IMR-90 (cell line): ENCODE measurements around the gene ROBO4. TPM values are rescaled to one million over a fixed set of nuclear protein-coding genes. Genes with fewer than 3 reads are reported as not detected.

ENCODE experiments used
- ATAC-seq: fragments of 200-7000 bp; cut with Tn5 transposase; 2 replicates; pipeline ENCODE4 v1.9.1; 2020; ENCODE audit warnings: low read depth, mild to moderate bottlenecking, moderate library complexity
- BruUV-seq: library from RNA; stranded (reverse); fragments of 400-500 nt; replicated peaks from 2 replicates; lab custom pipeline; 2021; lab: Mats Ljungman, UMichigan
- CTCF ChIA-PET: fragments of 300-600 bp; formaldehyde crosslinking; extraction: SDS; loops from one replicate; lab custom pipeline; 2021; ENCODE audit warnings: antibody characterized with exemption; lab: Yijun Ruan, JAX
- POLR2A ChIA-PET: fragments of 300-600 bp; sonication (Branson Sonifier 250); formaldehyde crosslinking; loops from one replicate; lab custom pipeline; 2022; ENCODE audit warnings: antibody characterized with exemption; ENCODE audit not compliant: unreplicated experiment; lab: Charles Lee
- DNase-seq: peaks from one replicate; pipeline ENCODE4 v3.0.0; 2013
- H2AFZ ChIP-seq: replicated peaks from 2 replicates; pipeline ENCODE3; 2013; ENCODE audit warnings: low read length, mild to moderate bottlenecking; ENCODE audit not compliant: poor library complexity
- H2AK5ac ChIP-seq: 2 replicates; pipeline ENCODE4 v1.6.1; 2013; ENCODE audit warnings: low read depth, low read length, inconsistent platforms
- H2AK9ac ChIP-seq: replicated peaks from 2 replicates; pipeline ENCODE3; 2013; ENCODE audit warnings: mild to moderate bottlenecking, low read depth, low read length, moderate library complexity; ENCODE audit not compliant: poor library complexity
- H2BK120ac ChIP-seq: 2 replicates; pipeline ENCODE4 v1.6.1; 2013; ENCODE audit warnings: low read depth, low read length, inconsistent platforms
- H2BK15ac ChIP-seq: 3 replicates; pipeline ENCODE4 v1.6.1; 2013; ENCODE audit warnings: low read depth, low read length, inconsistent platforms
- H2BK20ac ChIP-seq: 2 replicates; pipeline ENCODE4 v1.6.1; 2013; ENCODE audit warnings: low read depth, mild to moderate bottlenecking, inconsistent platforms, low read length, moderate library complexity
- H2BK5ac ChIP-seq: 2 replicates; pipeline ENCODE4 v1.6.1; 2013; ENCODE audit warnings: mild to moderate bottlenecking, low read depth, low read length, inconsistent platforms; ENCODE audit not compliant: poor library complexity, severe bottlenecking
- H3K14ac ChIP-seq: replicated peaks from 2 replicates; pipeline ENCODE4 v1.6.1; 2013; ENCODE audit warnings: low read depth, low read length, inconsistent platforms
- H3K18ac ChIP-seq: 2 replicates; pipeline ENCODE4 v1.6.1; 2013; ENCODE audit warnings: low read depth, low read length, control low read depth
- H3K23ac ChIP-seq: 2 replicates; pipeline ENCODE4 v1.6.1; 2013; ENCODE audit warnings: low read depth, low read length, inconsistent platforms
- H3K27ac ChIP-seq: 2 replicates; pipeline ENCODE4 v1.5.1; 2013; ENCODE audit warnings: mild to moderate bottlenecking, control low read depth, low read length; ENCODE audit not compliant: insufficient read depth
- H3K27me3 ChIP-seq: 2 replicates; pipeline ENCODE4 v1.6.1; 2013; ENCODE audit warnings: low read length; ENCODE audit not compliant: control insufficient read depth, insufficient read depth
- H3K36me3 ChIP-seq: 2 replicates; pipeline ENCODE4 v1.6.1; 2013; ENCODE audit warnings: low read length, mixed read lengths; ENCODE audit not compliant: control insufficient read depth, insufficient read depth
- H3K4ac ChIP-seq: 2 replicates; pipeline ENCODE4 v1.6.1; 2013; ENCODE audit warnings: low read depth, low read length, inconsistent platforms
- H3K4me1 ChIP-seq: 2 replicates; pipeline ENCODE4 v1.6.1; 2013; ENCODE audit warnings: low read length, mixed read lengths; ENCODE audit not compliant: control insufficient read depth, insufficient read depth
- H3K4me2 ChIP-seq: 2 replicates; pipeline ENCODE4 v1.6.1; 2013; ENCODE audit warnings: low read depth, mild to moderate bottlenecking, control low read depth, low read length, moderate library complexity
- H3K4me3 ChIP-seq: 2 replicates; pipeline ENCODE4 v1.5.1; 2013; ENCODE audit warnings: low read depth, mild to moderate bottlenecking, control low read depth, low read length, moderate library complexity; ENCODE audit not compliant: insufficient read depth
- H3K56ac ChIP-seq: 2 replicates; pipeline ENCODE4 v1.6.1; 2013; ENCODE audit warnings: low read length, inconsistent platforms; ENCODE audit not compliant: insufficient read depth; ENCODE audit errors: extremely low read depth
- H3K79me1 ChIP-seq, 2 experiments: 2 replicates each; pipeline ENCODE4 v1.6.1; 2013; ENCODE audit warnings: low read length in 2 of 2, inconsistent platforms in 1 of 2, low read depth in 1 of 2
- H3K9ac ChIP-seq: 2 replicates; pipeline ENCODE4 v1.6.1; 2013; ENCODE audit warnings: low read depth, low read length, control low read depth
- H3K9me1 ChIP-seq: 2 replicates; pipeline ENCODE4 v1.6.1; 2013; ENCODE audit warnings: low read length, inconsistent platforms; ENCODE audit not compliant: insufficient read depth
- H3K9me3 ChIP-seq: 2 replicates; pipeline ENCODE4 v1.6.1; 2013; ENCODE audit warnings: low read length; ENCODE audit not compliant: control insufficient read depth, insufficient read depth
- H4K20me1 ChIP-seq: 2 replicates; pipeline ENCODE4 v1.6.1; 2013; ENCODE audit warnings: low read length, inconsistent platforms; ENCODE audit not compliant: insufficient read depth
- H4K5ac ChIP-seq: 2 replicates; pipeline ENCODE4 v1.6.1; 2013; ENCODE audit warnings: mild to moderate bottlenecking, low read depth, low read length, control low read depth
- H4K8ac ChIP-seq, 2 experiments: 2 replicates each; pipeline ENCODE4 v1.6.1; 2013; ENCODE audit warnings: low read depth in 2 of 2, low read length in 2 of 2, control low read depth in 1 of 2, inconsistent platforms in 1 of 2
- H4K91ac ChIP-seq: 2 replicates; pipeline ENCODE4 v1.6.1; 2013; ENCODE audit warnings: low read depth, low read length, inconsistent platforms; ENCODE audit not compliant: insufficient read depth
- BHLHE40 ChIP-seq: fragments of 150-350 bp; IDR thresholded peaks from 2 replicates; pipeline ENCODE4 v1.6.1; 2016; ENCODE audit warnings: mild to moderate bottlenecking, low read depth, low read length
- CHD1 ChIP-seq: IDR thresholded peaks from 2 replicates; pipeline ENCODE4 v1.6.1; 2012; ENCODE audit warnings: low read depth, low read length, improper control_type of control experiment
- MAFK ChIP-seq: IDR thresholded peaks from 2 replicates; pipeline ENCODE4 v1.6.1; 2012; ENCODE audit warnings: low read depth, low read length, improper control_type of control experiment
- MAZ ChIP-seq: IDR thresholded peaks from 2 replicates; pipeline ENCODE4 v1.6.1; 2012; ENCODE audit warnings: low read depth, mild to moderate bottlenecking, low read length, improper control_type of control experiment, moderate library complexity, borderline replicate concordance
- NFE2L2 ChIP-seq: fragments of 150-350 bp; IDR thresholded peaks from 2 replicates; pipeline ENCODE4 v1.6.1; 2016; ENCODE audit warnings: low read depth, mild to moderate bottlenecking, low read length
- RAD21 ChIP-seq: IDR thresholded peaks from 2 replicates; pipeline ENCODE4 v1.6.1; 2012; ENCODE audit warnings: low read length, improper control_type of control experiment
- RCOR1 ChIP-seq: IDR thresholded peaks from 2 replicates; pipeline ENCODE4 v1.6.1; 2012; ENCODE audit warnings: mild to moderate bottlenecking, low read length, improper control_type of control experiment; ENCODE audit not compliant: insufficient replicate concordance
- RFX5 ChIP-seq: IDR thresholded peaks from 2 replicates; pipeline ENCODE4 v1.8.0; 2012; ENCODE audit warnings: low read depth, mild to moderate bottlenecking, low read length, moderate library complexity
- USF2 ChIP-seq: fragments of 150-350 bp; IDR thresholded peaks from 2 replicates; pipeline ENCODE4 v1.6.1; 2017; ENCODE audit warnings: mild to moderate bottlenecking, antibody characterized with exemption, low read length, low read depth
- WGBS, 2 experiments: methylation state at CpG; one replicate each; pipeline versions ENCODE4 v1.1.5 to v1.1.7; 2013; ENCODE audit warnings: missing lambda C conversion rate in 2 of 2; ENCODE audit not compliant: insufficient read length in 1 of 2; ENCODE audit errors: extremely low coverage in 2 of 2; 5-methylcytosine and 5-hydroxymethylcytosine counted together
- dilution Hi-C: fragments of 300-500 bp; cut with HindIII; formaldehyde crosslinking; loops from one replicate; pipeline ENCODE4 v1.14.3; 2018; ENCODE audit warnings: low sequenced_read_pairs; ENCODE audit not compliant: unreplicated experiment
- in situ Hi-C: fragments of 300-500 bp; cut with MboI; formaldehyde crosslinking; loops from 3 replicates; pipeline ENCODE4 v1.14.3; 2019; ENCODE audit warnings: low sequenced_read_pairs, inconsistent platforms, mixed read lengths
- intact Hi-C: fragments of 100-400 bp; cut with micrococcal nuclease; formaldehyde crosslinking; loops from 2 replicates; pipeline ENCODE4 v1.10.0; 2022
- polyA plus RNA-seq, 3 experiments: library from polyadenylated mRNA; depleted of rRNA; stranded (reverse); fragments of >200 nt; gene quantifications; 2 replicates each; pipeline ENCODE4 v1.2.3, GENCODE V29; 2012; ENCODE audit warnings: low replicate concordance in 1 of 3
- total RNA-seq: library from RNA; depleted of rRNA; stranded (reverse); fragments of >200 nt; gene quantifications from 2 replicates; pipeline ENCODE4 v1.2.3, GENCODE V29; 2012

The ROBO4 gene
- total and polyA plus RNA-seq, 2 of the 4 experiments (the other 2 are of a cell fraction): 0.72 to 0.82 TPM

- TF ChIP-seq BHLHE40: no peak
Observed at GRCh38 chr11:124889191-124890091, 8.2 kb downstream of the ROBO4 start (continued).

- Histone ChIP-seq H3K4ac (no peak overlapping the region), H2AK9ac (no peak overlapping the region)
- POLR2A ChIA-PET: no interaction called here
Observed at GRCh38 chr11:124887667-124888013, 10.0 kb downstream of the ROBO4 start.

More at GRCh38 chr11:124887667-124888013, 10.0 kb downstream of the ROBO4 start:
- no TSS peak for BruUV-seq
- Histone ChIP-seq H3K4me2 (no peak overlapping the region), H3K14ac (no peak overlapping the region), H3K56ac (no peak overlapping the region), H4K8ac (no peak overlapping the region), H2BK15ac (no peak overlapping the region), H4K5ac (no peak overlapping the region), H3K9ac (no peak overlapping the region), H3K9me1 (no peaks in the 10 kb centered on the region; the same call in 1 of the 2 replicates), H3K23ac (no peak overlapping the region), H3K4me1 (no peaks in the 10 kb centered on the region; the same call in 1 of the 2 replicates), H3K27ac (no peak overlapping the region), H2AFZ (no peak overlapping the region), H2AK5ac (no peak overlapping the region), H2BK120ac (no peak overlapping the region), H3K4me3 (no peak overlapping the region), H3K36me3 (no peaks in the 10 kb centered on the region), H3K79me1 (no peaks in the 10 kb centered on the region), H4K20me1 (no peaks in the 10 kb centered on the region), H3K27me3 (no peaks in the 10 kb centered on the region), H3K9me3 (no peaks in the 10 kb centered on the region), H4K91ac (no peak overlapping the region), H2BK20ac (no peak overlapping the region), H2BK5ac (no peak overlapping the region), H3K18ac (no peak overlapping the region)
- DNase-seq (no peak), ATAC-seq (no peak)
- 33% methylated on average over 1 of the region's 3 CpGs; no CpG with 5 or more reads in 1 of the 2 experiments for WGBS, 2 experiments
- CTCF ChIA-PET: interaction anchor here (1.0 kb wide), 1 partner anchor 11 kb away, joined by 3 read pairs; no protein-coding TSS in a partner anchor
- dilution Hi-C loops: no loop called here
- in situ Hi-C loops: no loop called here
- TF ChIP-seq USF2: no peak
- TF ChIP-seq RFX5: no peak
- TF ChIP-seq CHD1: no peak
- TF ChIP-seq RCOR1: no peak
- no peak for TF ChIP-seq NFE2L2
- no peak for TF ChIP-seq BHLHE40
- no peak for TF ChIP-seq MAFK
- TF ChIP-seq MAZ: no peak
- TF ChIP-seq RAD21: no peak
- intact Hi-C loops: no loop called here
